GM19240 (cell line): Measurements from ENCODE around the gene FASTKD3.
"Not testable (repeated sequence)": the region's sequence is repeated elsewhere in the genome, so short reads cannot be mapped to it uniquely, and the experiment has no call there.

ENCODE experiments used
- DNase-seq: peaks from one replicate; pipeline ENCODE4 v3.0.0; 2011; ENCODE audit warnings: low spot score; ENCODE audit not compliant: insufficient read length

Gene FASTKD3

GRCh38 chr5:7868773-7869473 is at the start of gene FASTKD3, which contains the start of gene MTRR:
Gene FASTKD3, minus strand, starts transcription at chr5:7869031. Its CDS starts 948 bp downstream, at chr5:7868083.
Gene MTRR, plus strand, starts transcription at chr5:7869148. Its CDS starts 1,647 bp downstream, at chr5:7870795.
- peak; percentile 73 for DNase-seq

GRCh38 chr5:7917130-7918123 is 48.6 kb upstream of the FASTKD3 start:
- no peak for DNase-seq

GRCh38 chr5:7916171-7916804 is 47.5 kb upstream of the FASTKD3 start:
- no peak for DNase-seq

DNA sequence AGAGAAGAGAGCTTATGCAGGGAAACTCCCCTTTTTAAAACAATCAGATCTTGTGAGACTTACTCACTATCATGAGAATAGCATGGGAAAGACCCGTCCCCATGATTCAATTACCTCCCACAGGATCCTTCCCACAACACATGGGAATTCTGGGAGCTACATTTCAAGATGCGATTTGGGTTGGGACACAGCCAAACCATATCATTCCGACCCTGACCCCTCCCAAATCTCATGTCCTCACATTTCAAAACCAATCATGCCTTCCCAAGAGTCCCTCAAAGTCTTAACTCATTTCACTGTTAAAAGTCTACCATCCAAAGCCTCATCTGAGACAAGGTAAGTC is 42.6 kb upstream of the FASTKD3 start:
- DNase-seq, result not testable (repeated sequence)

DNA sequence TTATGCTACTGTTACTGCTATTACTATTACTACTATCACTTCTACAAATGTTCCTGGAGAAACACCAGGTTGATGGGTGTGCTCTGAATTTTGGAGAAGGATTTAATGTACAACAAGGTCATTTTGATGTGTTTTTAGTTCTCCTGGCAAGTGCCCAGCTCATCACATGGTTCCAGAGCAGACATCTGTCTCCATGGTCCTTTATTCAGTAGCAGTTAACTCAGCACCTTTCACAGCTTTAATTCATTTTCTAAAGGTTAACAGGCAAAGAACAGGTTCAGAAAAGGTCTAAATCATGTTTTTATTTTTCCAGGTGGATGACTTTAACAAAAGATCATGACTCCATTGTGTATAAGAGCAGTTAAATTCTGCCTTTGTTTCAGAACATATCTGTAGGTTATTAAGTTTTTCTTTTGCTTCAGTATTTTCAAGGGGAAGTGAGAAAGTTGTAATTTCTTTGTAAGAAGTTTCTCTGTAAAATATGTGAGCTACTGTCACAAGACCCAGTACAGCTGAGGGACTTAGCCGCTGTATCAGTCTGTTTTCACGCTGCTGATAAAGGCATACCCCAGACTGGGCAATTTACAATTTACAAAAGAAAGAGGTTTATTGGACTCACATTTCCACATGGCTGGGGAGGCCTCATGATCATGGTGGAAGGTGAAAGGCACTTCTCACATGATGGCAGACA is 42.1 kb upstream of the FASTKD3 start:
- DNase-seq, result no peak

DNA sequence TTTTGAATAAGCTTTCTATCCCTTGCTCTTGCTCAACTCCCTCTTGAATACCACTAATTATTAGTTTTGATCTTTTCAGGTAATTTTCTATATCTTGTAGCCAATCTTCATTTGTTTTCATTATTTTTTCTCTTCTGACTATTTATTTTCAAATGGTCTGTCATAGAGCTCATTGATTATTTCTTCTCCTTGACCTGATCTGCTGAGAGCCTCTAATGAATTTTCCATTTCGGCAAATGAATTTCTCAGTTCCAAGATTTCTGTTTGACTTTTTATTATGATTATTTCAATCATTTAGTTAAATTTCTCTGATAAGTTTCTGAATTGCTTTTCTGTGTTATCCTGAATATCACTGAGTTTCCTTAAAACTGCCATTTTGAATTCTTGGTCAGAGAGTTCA is 39.5 kb upstream of the FASTKD3 start:
- no peak for DNase-seq

DNA sequence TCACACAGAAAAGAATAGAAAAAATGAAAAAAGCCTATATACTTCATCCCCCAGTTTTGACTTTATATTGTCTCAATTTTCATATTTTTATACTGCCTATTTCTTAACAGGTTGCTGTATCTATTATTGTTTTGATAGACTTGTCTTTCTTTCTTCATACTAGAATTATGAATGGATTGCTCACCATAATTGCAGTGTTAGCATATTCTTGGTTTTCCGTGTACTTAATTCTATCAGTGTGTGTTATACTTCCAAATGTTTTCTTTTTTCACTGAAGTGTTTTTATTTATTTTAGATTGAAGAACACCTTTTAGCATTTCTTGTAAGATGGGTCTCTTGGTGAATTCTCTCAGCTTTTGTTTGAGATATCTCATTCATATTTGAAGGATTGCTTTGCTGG is 38.8 kb upstream of the FASTKD3 start:
- no peak for DNase-seq

- no peak for DNase-seq
Measured at GRCh38 chr5:7904170-7904569, 35.3 kb upstream of the FASTKD3 start.

- DNase-seq, result no peak
Measured at GRCh38 chr5:7902666-7903625, 34.1 kb upstream of the FASTKD3 start.

- no peak for DNase-seq
Measured at GRCh38 chr5:7902201-7902600, 33.4 kb upstream of the FASTKD3 start.

- no peak for DNase-seq
Measured at GRCh38 chr5:7897014-7897600, 28.3 kb upstream of the FASTKD3 start.

GRCh38 chr5:7894860-7895259 is 26.0 kb upstream of the FASTKD3 start:
- DNase-seq, result no peak

- no peak for DNase-seq
Measured at GRCh38 chr5:7894439-7894838, 25.6 kb upstream of the FASTKD3 start.

- DNase-seq, result no peak
Measured at GRCh38 chr5:7888901-7889300, 20.1 kb upstream of the FASTKD3 start.

- DNase-seq, result no peak
Measured at GRCh38 chr5:7886849-7887475, 18.1 kb upstream of the FASTKD3 start.

- DNase-seq, result no peak
Measured at GRCh38 chr5:7884491-7885267, 15.8 kb upstream of the FASTKD3 start.

DNA sequence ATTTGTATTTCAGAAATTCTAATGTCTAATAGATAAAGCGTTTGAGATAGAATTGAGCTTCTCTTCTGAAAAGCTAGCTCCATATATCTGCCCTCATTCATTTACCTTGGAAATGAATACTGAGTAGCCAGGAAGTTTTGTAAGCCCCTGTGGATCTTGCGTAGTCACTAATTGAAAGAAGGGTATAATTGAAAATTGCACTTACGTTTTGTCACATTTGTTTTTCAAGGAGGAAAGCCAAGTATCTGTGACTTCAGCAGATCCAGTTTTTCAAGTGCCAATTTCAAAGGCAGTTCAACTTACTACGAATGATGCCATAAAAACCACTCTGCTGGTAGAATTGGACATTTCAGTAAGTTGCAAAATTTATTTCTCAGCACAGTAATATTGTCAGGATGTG is 14.1 kb upstream of the FASTKD3 start:
- no peak for DNase-seq

DNA sequence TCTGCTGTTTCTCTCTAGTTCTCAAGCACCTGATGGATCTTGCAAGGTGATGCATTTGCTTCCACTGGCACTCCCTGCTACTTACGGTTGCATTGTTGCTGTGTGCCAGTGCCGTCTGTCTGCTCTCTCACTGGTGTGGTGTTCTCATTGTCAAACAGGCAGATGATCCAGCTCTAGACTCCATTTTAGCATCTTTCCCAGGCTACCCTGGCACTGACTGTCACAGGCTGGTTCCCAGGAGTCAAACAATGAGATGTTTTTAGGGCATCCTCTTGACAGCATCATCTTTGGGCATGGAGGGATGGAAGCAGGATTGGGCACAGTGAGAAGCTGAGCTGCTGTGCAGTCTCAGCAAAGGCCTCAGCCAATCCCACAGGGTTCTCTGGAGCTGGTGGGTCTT is 13.0 kb upstream of the FASTKD3 start:
- no peak for DNase-seq

DNA sequence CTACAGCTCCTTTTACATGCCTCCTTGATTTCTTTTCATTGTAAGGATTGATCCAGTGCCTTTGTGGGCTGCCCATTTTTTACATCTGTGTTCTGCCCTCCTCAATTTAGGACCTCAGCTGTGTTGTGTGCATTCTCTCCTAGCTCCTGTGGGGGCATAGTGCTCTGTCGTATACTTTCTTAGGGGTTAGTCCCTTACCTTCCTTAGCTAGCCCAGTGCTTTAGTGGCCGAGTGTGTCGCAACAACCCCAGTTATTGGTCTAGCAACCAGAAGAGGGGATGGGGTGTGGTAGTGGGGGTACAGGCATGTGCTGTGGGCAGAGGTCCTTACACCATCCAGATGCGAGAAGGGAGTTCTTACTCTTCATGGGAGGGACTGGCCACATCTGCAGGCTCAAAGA is 12.3 kb upstream of the FASTKD3 start:
- no peak for DNase-seq
